H1 (cell line): ENCODE measurements around the gene CHCHD1. TPM values are rescaled to one million over a fixed set of nuclear protein-coding genes. Genes with fewer than 3 reads are reported as not detected.

Experiments
- CTCF ChIA-PET: fragments of 300-600 bp; sonication (Branson Sonifier 250); formaldehyde crosslinking; loops from one replicate; lab custom pipeline; 2021; ENCODE audit not compliant: partially characterized antibody; lab: Charles Lee
- POLR2A ChIA-PET: fragments of 300-600 bp; sonication (Branson Sonifier 250); formaldehyde crosslinking; loops from one replicate; lab custom pipeline; 2021; ENCODE audit warnings: inconsistent platforms; ENCODE audit not compliant: partially characterized antibody; lab: Charles Lee
- DNase-seq, 2 experiments: peaks; one replicate each; pipeline versions ENCODE4 v3.0.0 to v3.0.0-alpha.2; 2010 to 2022; ENCODE audit warnings: low spot score in 2 of 2, low read depth in 1 of 2, mixed read lengths in 1 of 2
- FAIRE-seq: peaks from 2 replicates; lab custom pipeline; 2011; peaks lifted over from hg19 to GRCh38; lab: Jason Lieb, UNC
- H2AFZ ChIP-seq: 2 replicates; pipeline ENCODE4 v1.8.1; 2012; ENCODE audit warnings: low read length, inconsistent platforms
- H2AK5ac ChIP-seq: 2 replicates; pipeline ENCODE4 v1.6.1; 2013; ENCODE audit warnings: low read depth, low read length
- H2BK120ac ChIP-seq: replicated peaks from 2 replicates; pipeline ENCODE3; 2013; ENCODE audit warnings: low read depth, low read length, inconsistent platforms
- H2BK12ac ChIP-seq: 2 replicates; pipeline ENCODE4 v1.6.1; 2013; ENCODE audit warnings: low read depth, low read length
- H2BK15ac ChIP-seq: 2 replicates; pipeline ENCODE4 v1.6.1; 2013; ENCODE audit warnings: low read length
- H2BK20ac ChIP-seq: 2 replicates; pipeline ENCODE4 v1.6.1; 2013; ENCODE audit warnings: low read length
- H2BK5ac ChIP-seq: 2 replicates; pipeline ENCODE4 v1.6.1; 2013; ENCODE audit warnings: low read depth, low read length
- H3K14ac ChIP-seq: 2 replicates; pipeline ENCODE4 v1.6.1; 2013; ENCODE audit warnings: inconsistent platforms; ENCODE audit not compliant: insufficient read length
- H3K18ac ChIP-seq: 2 replicates; pipeline ENCODE4 v1.6.1; 2013; ENCODE audit warnings: low read length; ENCODE audit errors: extremely low read depth
- H3K23ac ChIP-seq: 2 replicates; pipeline ENCODE4 v1.6.1; 2013; ENCODE audit warnings: inconsistent platforms; ENCODE audit not compliant: insufficient read length
- H3K23me2 ChIP-seq: 2 replicates; pipeline ENCODE4 v1.6.1; 2013; ENCODE audit warnings: low read depth, low read length
- H3K27ac ChIP-seq: 2 replicates; pipeline ENCODE4 v1.6.1; 2011; ENCODE audit warnings: low read depth, low read length, inconsistent platforms
- H3K27me3 ChIP-seq, 4 experiments: replicated peaks in 1 of 4; 1 replicate in 1 of 4; 2 replicates in 3 of 4; pipeline versions ENCODE4 v1.6.1 to v1.8.1; 2011 to 2013; ENCODE audit warnings: low read length in 3 of 4, mild to moderate bottlenecking in 3 of 4, inconsistent platforms in 2 of 4, mixed read lengths in 2 of 4, moderate library complexity in 1 of 4; ENCODE audit not compliant: control insufficient read depth in 3 of 4, insufficient read depth in 3 of 4; ENCODE audit errors: extremely low read depth in 1 of 4
- H3K36me3 ChIP-seq, 4 experiments: 2 replicates each; pipeline versions ENCODE4 v1.6.1 to v1.8.1; 2011 to 2013; ENCODE audit warnings: mild to moderate bottlenecking in 4 of 4, low read length in 3 of 4, moderate library complexity in 2 of 4, control low read depth in 1 of 4, inconsistent platforms in 1 of 4; ENCODE audit not compliant: insufficient read depth in 4 of 4, control insufficient read depth in 2 of 4
- H3K4ac ChIP-seq: replicated peaks from 2 replicates; pipeline ENCODE3; 2013; ENCODE audit warnings: low read length, low read depth, mixed read lengths, inconsistent platforms; ENCODE audit not compliant: insufficient read length
- H3K4me1 ChIP-seq, 4 experiments: replicated peaks in 1 of 4; 1 replicate in 1 of 4; 2 replicates in 3 of 4; pipeline versions ENCODE4 v1.6.1 to v1.8.1; 2011 to 2013; ENCODE audit warnings: low read length in 3 of 4, inconsistent platforms in 2 of 4, mixed read lengths in 1 of 4; ENCODE audit not compliant: insufficient read depth in 4 of 4, control insufficient read depth in 3 of 4
- H3K4me2 ChIP-seq, 2 experiments: 2 replicates each; pipeline versions ENCODE4 v1.6.1 to v1.8.1; 2011 to 2013; ENCODE audit warnings: low read depth in 2 of 2, low read length in 2 of 2, control low read depth in 1 of 2, inconsistent platforms in 1 of 2, mild to moderate bottlenecking in 1 of 2; ENCODE audit not compliant: insufficient read depth in 1 of 2
- H3K4me3 ChIP-seq, 4 experiments: fragments of 200-600, 300-600 bp in 1 of 4; sonication (generic), shearing (Covaris generic), sonication (Bioruptor Twin) in 1 of 4; 2 replicates each; pipeline versions ENCODE4 v1.5.1 to v1.8.1; 2011 to 2016; ENCODE audit warnings: low read length in 4 of 4, low read depth in 3 of 4, control low read depth in 2 of 4, inconsistent platforms in 2 of 4, mild to moderate bottlenecking in 2 of 4, mixed read lengths in 1 of 4, moderate library complexity in 1 of 4; ENCODE audit not compliant: insufficient read depth in 2 of 4; ENCODE audit errors: extremely low read depth in 1 of 4
- H3K56ac ChIP-seq: replicated peaks from 2 replicates; pipeline ENCODE3; 2013; ENCODE audit warnings: low read depth, mild to moderate bottlenecking, mixed read lengths, low read length, inconsistent platforms; ENCODE audit not compliant: insufficient read length
- H3K79me1 ChIP-seq: 2 replicates; pipeline ENCODE4 v1.6.1; 2013; ENCODE audit warnings: low read depth, low read length, control low read depth
- H3K79me2 ChIP-seq, 2 experiments: 2 replicates each; pipeline versions ENCODE4 v1.6.1 to v1.8.1; 2012 to 2013; ENCODE audit warnings: low read length in 2 of 2, mild to moderate bottlenecking in 2 of 2, inconsistent platforms in 1 of 2; ENCODE audit not compliant: insufficient read depth in 2 of 2, control insufficient read depth in 1 of 2
- H3K9ac ChIP-seq, 4 experiments: replicated peaks in 1 of 4; 1 replicate in 1 of 4; 2 replicates in 3 of 4; pipeline versions ENCODE4 v1.6.1 to v1.8.1; 2011 to 2013; ENCODE audit warnings: low read depth in 3 of 4, low read length in 3 of 4, control low read depth in 2 of 4, mild to moderate bottlenecking in 2 of 4, moderate library complexity in 2 of 4, inconsistent platforms in 1 of 4; ENCODE audit errors: extremely low read depth in 1 of 4
- H3K9me3 ChIP-seq, 2 experiments: 2 replicates each; pipeline versions ENCODE4 v1.6.1 to v1.8.1; 2012 to 2013; ENCODE audit warnings: mild to moderate bottlenecking in 2 of 2, moderate library complexity in 2 of 2, control low read depth in 1 of 2, inconsistent platforms in 1 of 2, low read depth in 1 of 2, low read length in 1 of 2, mixed read lengths in 1 of 2; ENCODE audit not compliant: insufficient read depth in 2 of 2
- H4K20me1 ChIP-seq, 2 experiments: replicated peaks in 1 of 2; 2 replicates each; pipeline versions ENCODE3 to v1.8.1; 2011 to 2013; ENCODE audit warnings: inconsistent platforms in 2 of 2, low read length in 2 of 2, mild to moderate bottlenecking in 1 of 2; ENCODE audit not compliant: insufficient read depth in 2 of 2, control insufficient read depth in 1 of 2
- H4K5ac ChIP-seq: 2 replicates; pipeline ENCODE4 v1.6.1; 2013; ENCODE audit warnings: low read length, low read depth, mixed read lengths, inconsistent platforms; ENCODE audit not compliant: insufficient read length
- H4K8ac ChIP-seq: 2 replicates; pipeline ENCODE4 v1.8.0; 2013; ENCODE audit warnings: mild to moderate bottlenecking, moderate library complexity, low read length, inconsistent platforms; ENCODE audit not compliant: insufficient read depth; ENCODE audit errors: extremely low read depth
- H4K91ac ChIP-seq: replicated peaks from 2 replicates; pipeline ENCODE3; 2013; ENCODE audit warnings: low read length, mixed read lengths, inconsistent platforms; ENCODE audit not compliant: insufficient read length
- GTF2F1 ChIP-seq: IDR thresholded peaks from 2 replicates; pipeline ENCODE4 v1.6.1; 2012; ENCODE audit warnings: low read depth, low read length, improper control_type of control experiment, borderline replicate concordance
- KDM4A ChIP-seq: IDR thresholded peaks from one replicate; pipeline ENCODE4 v1.7.1; 2012; ENCODE audit warnings: low read depth, mild to moderate bottlenecking, moderate library complexity, low read length, inconsistent platforms; ENCODE audit not compliant: severe bottlenecking
- KDM5A ChIP-seq: fragments of 200-600 bp; IDR thresholded peaks from 2 replicates; pipeline ENCODE4 v1.7.1; 2012; ENCODE audit warnings: mild to moderate bottlenecking, low read length, inconsistent platforms, mixed read lengths
- POU5F1 ChIP-seq: IDR thresholded peaks from 2 replicates; pipeline ENCODE4 v1.6.1; 2011; ENCODE audit warnings: low read depth, mild to moderate bottlenecking, low read length, moderate library complexity
- TEAD4 ChIP-seq: IDR thresholded peaks from 2 replicates; pipeline ENCODE4 v1.6.1; 2012; ENCODE audit warnings: low read depth, low read length, inconsistent platforms, mixed read lengths
- WGBS, 2 experiments: shearing (Covaris generic) in 1 of 2; methylation state at CpG; one replicate each; pipeline versions ENCODE4 v1.1.6 to v1.1.7; 2013 to 2015; ENCODE audit warnings: low lambda C conversion rate in 2 of 2, mixed read lengths in 2 of 2, inconsistent platforms in 1 of 2, low coverage in 1 of 2, missing lambda C conversion rate in 1 of 2; ENCODE audit not compliant: insufficient replicate concordance in 2 of 2, insufficient coverage in 1 of 2, insufficient read length in 1 of 2; ENCODE audit errors: extremely low coverage in 1 of 2, missing lambda C conversion rate in 1 of 2; 5-methylcytosine and 5-hydroxymethylcytosine counted together
- polyA plus RNA-seq, 7 experiments: library from polyadenylated mRNA; depleted of rRNA in 3 of 7; stranded (reverse) in 5 of 7; unstranded in 2 of 7; fragments of >200 nt in 5 of 7; fragments of 200-250 nt in 2 of 7; gene quantifications; 1 replicate in 5 of 7; 2 replicates in 1 of 7; 4 replicates in 1 of 7; pipeline versions ENCODE4 v1.2.1 to v1.2.3, GENCODE V29; 2011 to 2013; ENCODE audit warnings: missing spikeins in 2 of 7, mixed read lengths in 2 of 7
- total RNA-seq: library from RNA; stranded (reverse); fragmentation: NEBNext Ultra II Directional; extraction: Animal tissue kit (Norgen Biotek cat#: 25700); gene quantifications from 2 replicates; pipeline ENCODE4 v1.2.1, GENCODE V29; 2021
- TF ChIP-seq, protein P1 (sequence below): IDR thresholded peaks from 2 replicates; pipeline ENCODE4 v1.6.1; 2012; ENCODE audit warnings: inconsistent platforms

CHCHD1 gene
- total and polyA plus RNA-seq, 2 of the 8 experiments (the other 6 are each of a cell fraction or from before 2014, with no cell fraction given): 44.9 to 58.1 TPM

DNA sequence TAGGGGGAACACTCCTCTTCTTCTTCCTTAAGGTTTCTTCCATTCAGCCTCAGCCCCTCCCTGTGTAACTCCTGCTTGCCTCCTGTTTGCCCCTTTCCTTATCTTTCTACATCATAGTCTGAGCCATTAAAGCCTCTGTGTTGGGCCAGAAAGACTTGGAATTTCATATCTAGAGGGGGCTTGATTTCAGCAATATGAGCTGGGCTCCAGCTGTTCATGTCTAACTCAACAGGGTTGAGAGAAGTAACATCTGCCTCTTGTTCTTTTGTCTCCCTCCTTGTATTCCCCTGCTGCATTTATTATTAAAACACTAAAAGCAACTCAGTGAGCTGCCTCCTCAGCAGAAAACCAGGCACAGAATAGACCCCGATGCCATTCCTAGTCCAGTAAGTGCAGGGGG lies 20.1 kb upstream of the CHCHD1 start:
- Histone ChIP-seq H3K4me3 (no peak overlapping the region), H2AFZ (no peak overlapping the region), H3K56ac (no peak overlapping the region), H3K4ac (no peak overlapping the region), H4K5ac (no peak overlapping the region), H3K9me3 (no peaks in the 10 kb centered on the region), H3K14ac (no peak overlapping the region), H2AK5ac (no peak overlapping the region), H3K36me3 (peaks cover 19 to 57% (median 41%) of the 10 kb centered on the region in 4 experiments), H3K9ac (no peak overlapping the region), H3K23ac (no peak overlapping the region), H2BK5ac (no peak overlapping the region), H3K79me1 (0 out of 2 replicates have a peak, but pooled peaks cover 2% of the 10 kb centered on the region), H3K23me2 (no peaks in the 10 kb centered on the region; the same call in 1 of the 2 replicates), H3K4me1 (no peaks in the 10 kb centered on the region), H4K20me1 (no peaks in the 10 kb centered on the region), H3K27me3 (no peaks in the 10 kb centered on the region), H2BK15ac (no peak overlapping the region), H4K91ac (no peak overlapping the region), H2BK12ac (no peak overlapping the region), H3K4me2 (no peak overlapping the region), H2BK120ac (no peak overlapping the region), H3K27ac (no peak overlapping the region), H3K79me2 (no peaks in the 10 kb centered on the region), H3K18ac (no peak overlapping the region), H2BK20ac (no peak overlapping the region), H4K8ac (no peak overlapping the region; the same call in 1 of the 2 replicates)
- WGBS, 2 experiments: 95% methylated on average over 1 of the region's 1 CpG; no CpG with 5 or more reads in 1 of the 2 experiments
- no peak for DNase-seq
- POLR2A ChIA-PET: interaction anchor here (1.0 to 2.3 kb wide), 4 partner anchors 8 to 20 kb away, joined by 3 to 6 read pairs (median 4); no protein-coding TSS in a partner anchor
- CTCF ChIA-PET: no interaction called here
- FAIRE-seq: no peak
- TF ChIP-seq KDM4A (no peak), TEAD4 (no peak), POU5F1 (no peak), KDM5A (no peak), GTF2F1 (no peak)
- TF ChIP-seq, protein P1, sequence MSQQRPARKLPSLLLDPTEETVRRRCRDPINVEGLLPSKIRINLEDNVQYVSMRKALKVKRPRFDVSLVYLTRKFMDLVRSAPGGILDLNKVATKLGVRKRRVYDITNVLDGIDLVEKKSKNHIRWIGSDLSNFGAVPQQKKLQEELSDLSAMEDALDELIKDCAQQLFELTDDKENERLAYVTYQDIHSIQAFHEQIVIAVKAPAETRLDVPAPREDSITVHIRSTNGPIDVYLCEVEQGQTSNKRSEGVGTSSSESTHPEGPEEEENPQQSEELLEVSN: no peak
